Neural progenitor cell (in vitro differentiated cells): ENCODE measurements around the gene MYOZ1. TPM values are rescaled to one million over a fixed set of nuclear protein-coding genes. Genes with fewer than 3 reads are reported as not detected.

Experiments used
- DNase-seq: peaks from one replicate; pipeline ENCODE4 v3.0.0-alpha.2; 2016; ENCODE audit warnings: low spot score
- H2AFZ ChIP-seq: fragments of 200-600 bp; sonication (generic); replicated peaks from 2 replicates; pipeline ENCODE4 v1.6.1; 2016; ENCODE audit warnings: antibody characterized with exemption
- H3F3A ChIP-seq: fragments of 200-600 bp; sonication (generic); 2 replicates; pipeline ENCODE4 v1.6.1; 2016; ENCODE audit warnings: antibody characterized with exemption, low read depth
- H3K27ac ChIP-seq: fragments of 200-600 bp; sonication (generic); 2 replicates; pipeline ENCODE4 v1.5.1; 2016; ENCODE audit warnings: mild to moderate bottlenecking
- H3K27me3 ChIP-seq: fragments of 200-600 bp; sonication (generic); 2 replicates; pipeline ENCODE4 v1.6.1; 2016; ENCODE audit warnings: mild to moderate bottlenecking, moderate library complexity
- H3K36me3 ChIP-seq: fragments of 200-600 bp; sonication (generic); 2 replicates; pipeline ENCODE4 v1.5.1; 2016
- H3K4me1 ChIP-seq: fragments of 200-600 bp; sonication (generic); 2 replicates; pipeline ENCODE4 v1.6.1; 2016; ENCODE audit warnings: mixed run types
- H3K4me2 ChIP-seq: fragments of 200-600 bp; sonication (generic); 2 replicates; pipeline ENCODE4 v1.6.1; 2016
- H3K4me3 ChIP-seq: fragments of 200-600 bp; sonication (generic); 2 replicates; pipeline ENCODE4 v1.5.1; 2016
- H3K79me2 ChIP-seq: fragments of 200-600 bp; sonication (generic); 2 replicates; pipeline ENCODE4 v1.6.1; 2016; ENCODE audit warnings: low read depth
- H3K9ac ChIP-seq: fragments of 200-600 bp; sonication (generic); 2 replicates; pipeline ENCODE4 v1.6.1; 2016
- H3K9me3 ChIP-seq: fragments of 200-600 bp; sonication (generic); 2 replicates; pipeline ENCODE4 v1.5.1; 2016; ENCODE audit warnings: low read depth
- H4K20me1 ChIP-seq: fragments of 200-600 bp; sonication (generic); 2 replicates; pipeline ENCODE4 v1.6.1; 2016; ENCODE audit warnings: low read depth
- H3K27ac Mint-ChIP-seq: 3 replicates; pipeline ENCODE4 v1.8.0; 2021; ENCODE audit warnings: mixed read lengths
- H3K27me3 Mint-ChIP-seq: 2 replicates; pipeline ENCODE4 v1.8.0; 2022; ENCODE audit warnings: low read depth, mild to moderate bottlenecking, inconsistent platforms, moderate library complexity, mixed read lengths; ENCODE audit not compliant: insufficient read depth
- H3K36me3 Mint-ChIP-seq: 3 replicates; pipeline ENCODE4 v1.8.0; 2021; ENCODE audit warnings: mixed read lengths
- H3K4me1 Mint-ChIP-seq: 3 replicates; pipeline ENCODE4 v1.8.0; 2021; ENCODE audit warnings: mixed read lengths
- H3K4me3 Mint-ChIP-seq: 3 replicates; pipeline ENCODE4 v1.8.0; 2021; ENCODE audit warnings: mild to moderate bottlenecking, moderate library complexity, mixed read lengths
- H3K9me3 Mint-ChIP-seq: 3 replicates; pipeline ENCODE4 v1.8.0; 2020; ENCODE audit warnings: mixed read lengths
- CTCF ChIP-seq: fragments of 200-600 bp; sonication (generic); IDR thresholded peaks from 2 replicates; pipeline ENCODE4 v1.5.1; 2017; ENCODE audit warnings: antibody characterized with exemption, mild to moderate bottlenecking
- EZH2 ChIP-seq: fragments of 200-600 bp; sonication (generic); IDR thresholded peaks from 2 replicates; pipeline ENCODE4 v1.6.1; 2017; ENCODE audit warnings: antibody characterized with exemption, mild to moderate bottlenecking, moderate library complexity
- EZH2phosphoT487 ChIP-seq: fragments of 200-600 bp; sonication (generic); IDR thresholded peaks from 2 replicates; pipeline ENCODE4 v1.6.1; 2017; ENCODE audit warnings: antibody characterized with exemption
- total RNA-seq: library from RNA; depleted of rRNA; stranded (reverse); fragments of >200 nt; gene quantifications from 2 replicates; pipeline ENCODE4 v1.2.3, GENCODE V29; 2015; ENCODE audit warnings: low replicate concordance

Gene MYOZ1
- total RNA-seq, 1 donor from 2014 or later: 1.2 TPM

GRCh38 chr10:73644015-73644743 is 2.9 kb upstream of the MYOZ1 start:
- Histone ChIP-seq H3K9ac (no peak overlapping the region), H3K4me3 (no peak overlapping the region), H3K9me3 (no peaks in the 10 kb centered on the region), H3K27me3 (no peaks in the 10 kb centered on the region), H3K79me2 (no peaks in the 10 kb centered on the region), H3K4me2 (no peak overlapping the region), H3K36me3 (no peaks in the 10 kb centered on the region), H3K4me1 (no peaks in the 10 kb centered on the region), H2AFZ (peak overlapping the region; percentile 71), H4K20me1 (no peaks in the 10 kb centered on the region), H3F3A (no peaks in the 10 kb centered on the region), H3K27ac (no peak overlapping the region)
- H3K4me1 Mint-ChIP-seq: peaks cover 18% of the 10 kb centered on the region
- H3K4me3 Mint-ChIP-seq: no peak overlapping the region
- peaks cover 2% of the 10 kb centered on the region for H3K27me3 Mint-ChIP-seq
- no peaks in the 10 kb centered on the region for H3K9me3 Mint-ChIP-seq
- no peaks in the 10 kb centered on the region for H3K36me3 Mint-ChIP-seq
- TF ChIP-seq EZH2 (no peak), CTCF (peak; percentile 88)
- peak; percentile 83 for DNase-seq
- H3K27ac Mint-ChIP-seq: no peak overlapping the region

GRCh38 chr10:73643362-73643761 is 2.1 kb upstream of the MYOZ1 start:
- TF ChIP-seq CTCF (no peak), EZH2phosphoT487 (no peak), EZH2 (no peak)
- Mint-ChIP-seq H3K4me3 (no peak overlapping the region), H3K4me1 (peaks cover 13% of the 10 kb centered on the region), H3K27ac (no peak overlapping the region), H3K36me3 (no peaks in the 10 kb centered on the region), H3K9me3 (no peaks in the 10 kb centered on the region), H3K27me3 (peaks cover 2% of the 10 kb centered on the region)
- H3K27ac ChIP-seq: no peak overlapping the region
- no peaks in the 10 kb centered on the region for H4K20me1 ChIP-seq
- no peaks in the 10 kb centered on the region for H3K36me3 ChIP-seq
- no peak for DNase-seq
- H3K27me3 ChIP-seq: no peaks in the 10 kb centered on the region
- no peaks in the 10 kb centered on the region for H3K9me3 ChIP-seq
- H3K79me2 ChIP-seq: no peaks in the 10 kb centered on the region
- no peak overlapping the region for H3K4me2 ChIP-seq
- H3K4me1 ChIP-seq: no peaks in the 10 kb centered on the region
- no peak overlapping the region for H2AFZ ChIP-seq
- no peak overlapping the region for H3K9ac ChIP-seq
- no peaks in the 10 kb centered on the region for H3F3A ChIP-seq
- no peak overlapping the region for H3K4me3 ChIP-seq

GRCh38 chr10:73639286-73639685 is 2.0 kb downstream of the MYOZ1 start:
- no peak overlapping the region for H3K27ac ChIP-seq
- no peaks in the 10 kb centered on the region for H3K79me2 ChIP-seq
- H3K9me3 ChIP-seq: no peaks in the 10 kb centered on the region
- DNase-seq: no peak
- H3K27me3 ChIP-seq: no peaks in the 10 kb centered on the region
- no peaks in the 10 kb centered on the region for H3F3A ChIP-seq
- Mint-ChIP-seq H3K27me3 (peaks cover 7% of the 10 kb centered on the region), H3K4me1 (peaks cover 2% of the 10 kb centered on the region), H3K36me3 (no peaks in the 10 kb centered on the region), H3K27ac (no peak overlapping the region), H3K9me3 (no peaks in the 10 kb centered on the region), H3K4me3 (no peak overlapping the region)
- H4K20me1 ChIP-seq: no peaks in the 10 kb centered on the region
- no peaks in the 10 kb centered on the region for H3K4me1 ChIP-seq
- no peak overlapping the region for H3K4me3 ChIP-seq
- no peaks in the 10 kb centered on the region for H3K36me3 ChIP-seq
- no peak overlapping the region for H3K4me2 ChIP-seq
- no peak overlapping the region for H3K9ac ChIP-seq
- no peak for TF ChIP-seq CTCF
- TF ChIP-seq EZH2phosphoT487: no peak
- no peak for TF ChIP-seq EZH2
- H2AFZ ChIP-seq: no peak overlapping the region
